ACHN (cell line): Measurements from ENCODE around the gene GPR78.

ENCODE experiments used
- DNase-seq: peaks from one replicate; pipeline ENCODE4 v3.0.0-alpha.2; 2015
- in situ Hi-C: cut with HindIII; loops from 2 replicates; pipeline ENCODE4 v1.10.0; 2017; ENCODE audit warnings: low sequenced_read_pairs, low pct_ligation_motif_present, low pct_unique_long_range_greater_than_20kb

Gene GPR78

DNA sequence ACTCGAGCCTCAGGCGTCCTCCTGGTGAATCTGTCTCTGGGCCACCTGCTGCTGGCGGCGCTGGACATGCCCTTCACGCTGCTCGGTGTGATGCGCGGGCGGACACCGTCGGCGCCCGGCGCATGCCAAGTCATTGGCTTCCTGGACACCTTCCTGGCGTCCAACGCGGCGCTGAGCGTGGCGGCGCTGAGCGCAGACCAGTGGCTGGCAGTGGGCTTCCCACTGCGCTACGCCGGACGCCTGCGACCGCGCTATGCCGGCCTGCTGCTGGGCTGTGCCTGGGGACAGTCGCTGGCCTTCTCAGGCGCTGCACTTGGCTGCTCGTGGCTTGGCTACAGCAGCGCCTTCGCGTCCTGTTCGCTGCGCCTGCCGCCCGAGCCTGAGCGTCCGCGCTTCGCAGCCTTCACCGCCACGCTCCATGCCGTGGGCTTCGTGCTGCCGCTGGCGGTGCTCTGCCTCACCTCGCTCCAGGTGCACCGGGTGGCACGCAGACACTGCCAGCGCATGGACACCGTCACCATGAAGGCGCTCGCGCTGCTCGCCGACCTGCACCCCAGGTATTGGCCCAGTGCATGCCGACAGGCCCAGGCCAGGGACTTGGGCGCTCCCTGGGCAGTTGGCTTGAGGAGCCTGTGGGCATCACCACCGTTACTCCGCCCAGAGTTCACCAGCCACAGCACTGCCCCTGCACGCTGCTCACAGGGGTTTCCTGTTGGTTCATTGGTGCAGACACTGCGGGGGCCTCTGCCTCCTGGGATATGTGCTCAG, 1.1 kb downstream of the GPR78 start:
- in situ Hi-C loops, result no loop called here
- DNase-seq, result no peak

DNA sequence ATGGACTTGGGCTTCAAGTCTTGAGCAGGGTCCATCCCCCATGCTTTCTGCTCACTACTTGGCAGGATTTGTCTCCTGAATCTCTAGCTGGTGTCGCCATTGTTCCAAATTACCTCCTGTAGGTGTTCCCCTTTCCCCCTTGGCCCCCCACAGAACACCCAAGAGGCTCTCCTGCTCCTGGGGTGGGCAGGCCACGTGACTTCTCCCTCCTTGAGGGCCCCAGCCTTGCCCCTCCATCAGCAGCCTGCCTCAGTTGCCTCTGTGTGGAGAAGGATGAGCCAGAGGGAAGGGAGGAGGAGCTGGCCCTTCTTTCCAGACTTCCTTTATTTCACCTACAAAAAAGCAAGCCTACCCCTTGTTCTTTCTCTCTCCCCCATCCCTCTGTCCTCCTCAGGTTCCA, 1.8 kb downstream of the GPR78 start:
- in situ Hi-C loops, result no loop called here
- no peak for DNase-seq

DNA sequence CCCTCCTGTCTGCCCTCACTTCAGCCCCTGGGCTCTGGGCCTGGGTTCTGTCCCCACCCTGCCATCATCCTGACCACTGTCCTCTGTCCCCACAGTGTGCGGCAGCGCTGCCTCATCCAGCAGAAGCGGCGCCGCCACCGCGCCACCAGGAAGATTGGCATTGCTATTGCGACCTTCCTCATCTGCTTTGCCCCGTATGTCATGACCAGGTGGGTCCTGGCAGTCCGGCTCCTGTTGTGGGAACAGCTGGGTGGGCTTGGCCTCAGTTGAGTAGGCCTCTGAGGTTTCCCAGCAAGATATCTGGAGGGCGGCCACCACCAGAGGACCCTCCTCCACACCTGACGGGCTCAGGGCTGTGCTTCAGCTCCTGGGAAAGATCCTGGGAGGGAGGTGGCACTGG, 2.2 kb downstream of the GPR78 start:
- in situ Hi-C loops, result no loop called here
- no peak for DNase-seq

DNA sequence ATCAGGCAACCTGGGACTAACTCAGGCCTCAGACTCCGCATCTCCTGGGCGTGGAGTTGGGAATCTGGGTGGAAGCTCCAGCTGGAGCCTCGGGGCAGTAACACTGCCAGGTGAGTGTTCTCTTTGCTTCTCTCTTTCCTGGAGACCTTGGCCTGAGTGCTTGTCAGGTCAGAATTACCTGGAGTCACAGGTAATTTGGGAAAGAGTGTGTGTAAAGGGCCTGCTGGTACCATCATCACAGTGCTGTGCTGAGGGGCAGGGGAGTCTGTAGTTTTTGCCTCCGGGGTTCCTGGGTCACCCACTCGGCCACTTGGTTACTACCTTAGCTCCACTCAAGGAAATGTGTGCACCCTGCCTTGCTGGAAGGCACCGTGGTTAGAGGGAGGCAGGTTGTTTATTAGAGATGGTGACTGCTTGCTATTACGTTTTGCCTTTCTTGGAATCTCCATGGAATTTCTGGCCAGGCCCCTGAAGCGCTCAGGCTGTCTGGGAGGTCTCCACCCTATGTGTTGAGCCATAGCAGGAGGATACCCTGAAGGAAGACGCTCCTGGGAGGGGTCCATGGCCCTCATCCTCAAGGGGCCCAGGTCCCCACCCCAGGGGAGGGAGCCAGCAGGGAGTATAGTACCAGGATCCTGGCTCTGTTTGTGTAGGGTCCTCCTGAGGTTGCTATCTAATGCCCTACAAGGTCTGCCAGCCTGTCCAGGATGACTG, 2.9 kb downstream of the GPR78 start:
- no peak for DNase-seq
- in situ Hi-C loops, result no loop called here

DNA sequence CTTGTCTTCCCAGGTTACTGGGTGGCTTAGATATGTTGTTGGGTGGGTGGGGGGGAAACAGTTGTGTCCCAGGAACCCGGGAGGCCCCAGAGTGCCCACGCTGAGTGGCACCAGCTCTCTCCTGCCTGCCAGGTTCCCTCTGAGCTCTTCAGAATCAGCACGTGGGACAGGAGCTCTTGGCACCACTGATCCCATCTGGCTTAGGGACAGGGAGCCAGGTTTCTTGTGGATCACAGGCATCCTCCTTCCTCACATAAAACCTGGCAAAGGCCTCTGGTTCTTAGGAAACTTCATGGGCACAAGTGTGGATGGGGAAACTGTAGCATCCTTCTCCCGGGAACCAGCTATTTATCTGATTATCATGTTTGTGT, 3.4 kb downstream of the GPR78 start:
- no peak for DNase-seq
- in situ Hi-C loops, result no loop called here

DNA sequence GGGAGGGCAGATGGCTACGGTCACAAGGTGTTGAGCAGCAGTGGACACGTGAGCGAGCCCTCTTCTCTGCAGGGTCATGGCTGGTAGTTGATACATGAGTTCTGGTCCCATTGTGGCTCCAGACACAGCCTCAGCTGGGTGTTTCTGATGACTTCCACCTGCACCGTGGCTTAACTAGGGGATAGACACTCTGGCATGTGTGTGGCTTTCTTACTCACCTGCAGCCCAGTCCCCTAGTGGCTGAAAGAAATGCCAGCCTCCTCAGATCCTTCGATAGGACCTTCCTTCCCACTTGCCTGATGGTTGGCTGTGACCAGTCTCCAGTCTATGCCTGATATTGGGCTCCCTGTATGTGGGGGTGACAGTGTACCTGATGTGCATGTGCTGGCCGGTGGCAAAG, 5.0 kb downstream of the GPR78 start:
- in situ Hi-C loops, result no loop called here
- DNase-seq, result no peak

DNA sequence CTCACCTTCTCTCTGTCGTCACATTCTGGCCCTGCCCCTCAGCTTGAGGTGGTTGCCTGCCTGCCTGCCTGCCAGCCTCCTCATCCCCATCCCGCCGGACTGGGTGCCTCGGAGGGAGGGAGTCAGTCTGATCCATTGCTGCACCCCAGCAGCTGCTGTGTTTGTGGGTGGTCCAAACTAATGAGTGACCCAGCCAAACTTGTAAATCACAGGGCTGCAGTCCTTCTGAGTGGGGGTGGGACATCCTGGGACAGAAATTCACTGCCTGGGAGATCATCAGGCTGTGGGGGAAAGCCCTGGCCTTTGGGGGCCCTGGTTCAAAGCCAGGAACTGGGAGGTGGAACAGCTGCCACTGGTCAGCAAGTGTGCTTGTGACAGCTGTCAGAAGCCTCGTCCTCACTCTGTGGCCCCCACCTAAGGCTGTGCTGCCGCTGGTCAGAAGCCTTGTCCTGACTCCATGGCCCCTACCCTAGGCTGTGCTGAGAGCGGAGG, 5.6 kb downstream of the GPR78 start:
- in situ Hi-C loops, result no loop called here
- DNase-seq, result no peak

DNA sequence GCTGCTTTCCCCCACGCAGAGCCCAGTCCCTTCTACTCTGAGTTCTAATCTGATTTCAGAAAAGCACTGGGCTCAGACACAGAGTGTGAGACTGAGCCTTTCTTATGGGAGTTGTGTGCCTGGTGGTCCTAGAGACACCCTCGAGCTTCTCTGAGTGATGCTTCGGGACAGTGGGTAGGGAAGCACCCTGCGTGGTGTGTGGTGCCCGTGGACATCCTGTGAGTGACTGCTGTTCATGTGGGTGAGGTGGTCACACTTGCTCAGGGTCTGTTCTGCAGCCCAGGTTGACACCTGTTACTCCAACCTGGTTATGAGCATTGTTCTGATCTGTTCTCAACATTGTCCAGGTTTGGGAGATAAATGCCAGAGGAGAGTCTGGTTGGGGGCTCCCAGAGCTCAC, 6.1 kb downstream of the GPR78 start:
- no peak for DNase-seq
- in situ Hi-C loops, result no loop called here

DNA sequence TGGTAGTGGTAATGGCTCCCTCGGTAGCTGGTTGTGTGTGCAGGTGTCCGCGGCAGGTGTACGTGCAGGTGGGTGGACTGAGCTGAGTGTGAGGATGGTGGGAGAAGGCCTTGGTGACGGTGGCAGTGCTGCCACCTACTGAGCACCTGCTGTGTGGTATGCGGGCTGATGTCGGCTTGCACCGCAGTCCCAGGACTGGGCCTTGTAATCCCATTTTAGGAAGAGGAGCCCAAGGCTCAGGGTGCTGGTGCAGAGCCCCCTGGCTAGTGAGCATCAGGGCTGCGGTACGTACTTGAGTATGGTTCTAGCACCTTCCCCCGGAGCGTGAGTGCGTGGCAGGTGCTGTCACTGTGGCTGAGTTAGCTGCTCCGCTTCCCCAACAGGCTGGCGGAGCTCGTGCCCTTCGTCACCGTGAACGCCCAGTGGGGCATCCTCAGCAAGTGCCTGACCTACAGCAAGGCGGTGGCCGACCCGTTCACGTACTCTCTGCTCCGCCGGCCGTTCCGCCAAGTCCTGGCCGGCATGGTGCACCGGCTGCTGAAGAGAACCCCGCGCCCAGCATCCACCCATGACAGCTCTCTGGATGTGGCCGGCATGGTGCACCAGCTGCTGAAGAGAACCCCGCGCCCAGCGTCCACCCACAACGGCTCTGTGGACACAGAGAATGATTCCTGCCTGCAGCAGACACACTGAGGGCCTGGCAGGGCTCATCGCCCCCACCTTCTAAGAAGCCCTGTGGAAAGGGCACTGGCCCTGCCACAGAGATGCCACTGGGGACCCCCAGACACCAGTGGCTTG, 6.7 kb downstream of the GPR78 start:
- in situ Hi-C loops, result no loop called here
- DNase-seq, result no peak

DNA sequence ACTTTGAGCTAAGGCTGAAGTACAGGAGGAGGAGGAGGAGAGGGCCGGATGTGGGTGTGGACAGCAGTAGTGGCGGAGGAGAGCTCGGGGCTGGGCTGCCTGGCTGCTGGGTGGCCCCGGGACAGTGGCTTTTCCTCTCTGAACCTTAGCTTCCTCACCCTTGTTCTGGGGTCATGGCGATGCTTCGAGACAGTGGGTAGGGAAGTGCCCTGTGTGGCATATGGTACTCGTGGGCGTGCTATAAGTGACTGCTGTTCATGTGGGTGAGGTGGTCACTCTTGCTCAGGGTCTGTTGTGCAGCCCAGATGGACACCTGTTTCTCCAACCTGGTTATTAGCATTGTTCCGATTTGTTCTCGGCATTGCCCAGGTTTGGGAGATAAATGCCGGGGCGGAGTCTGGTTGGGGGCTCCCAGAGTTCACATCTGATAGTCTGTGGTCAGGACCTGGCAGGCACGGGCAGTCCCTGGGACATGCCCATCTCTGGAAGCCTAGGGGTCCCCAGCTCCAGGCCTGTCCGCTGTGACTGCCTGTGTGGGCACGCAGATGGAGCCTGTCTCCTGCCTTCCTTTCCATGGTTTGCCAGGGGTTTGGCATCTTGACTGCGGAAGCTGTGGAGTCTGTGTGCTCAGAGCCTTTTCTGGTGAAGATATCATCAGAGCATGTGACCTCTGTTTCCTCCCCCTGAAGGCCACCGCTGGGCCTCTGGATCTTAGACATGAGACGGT, 7.4 kb downstream of the GPR78 start:
- in situ Hi-C loops, result no loop called here
- no peak for DNase-seq

DNA sequence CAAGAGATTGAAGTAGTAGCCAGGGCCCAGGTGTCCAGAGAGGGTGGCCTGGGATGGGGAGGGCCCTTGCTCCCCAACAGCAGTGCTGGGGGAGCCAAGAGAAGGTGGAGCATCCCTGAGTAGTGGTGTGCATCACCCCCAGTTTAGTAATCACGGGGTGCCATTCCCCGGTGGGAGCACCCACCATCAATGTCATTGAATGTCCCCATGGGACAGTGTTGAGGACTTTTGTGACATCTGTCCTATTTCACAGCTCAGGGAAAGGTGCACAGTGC, 7.9 kb downstream of the GPR78 start:
- in situ Hi-C loops, result no loop called here
- DNase-seq, result no peak

DNA sequence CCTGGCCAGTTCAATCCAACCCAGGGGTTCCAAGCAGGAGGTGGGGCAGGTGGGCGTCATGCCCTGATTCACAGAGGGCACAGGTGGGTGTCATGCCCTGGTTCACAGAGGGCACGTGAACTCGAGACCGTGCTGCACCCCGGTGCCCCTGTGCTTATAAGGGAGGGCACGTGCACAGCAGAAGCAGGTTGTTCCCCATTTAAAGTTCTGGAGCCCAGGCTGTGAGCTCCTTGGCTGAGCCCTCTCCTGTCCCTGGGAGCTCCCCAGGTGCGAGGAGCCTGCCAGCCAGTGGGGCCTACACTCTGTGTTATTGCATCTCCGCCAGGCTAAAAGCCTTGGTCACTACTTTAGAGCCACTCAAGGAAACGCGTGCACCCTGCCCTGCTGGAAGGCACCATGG, 9.1 kb downstream of the GPR78 start:
- no peak for DNase-seq
- in situ Hi-C loops, result no loop called here

DNA sequence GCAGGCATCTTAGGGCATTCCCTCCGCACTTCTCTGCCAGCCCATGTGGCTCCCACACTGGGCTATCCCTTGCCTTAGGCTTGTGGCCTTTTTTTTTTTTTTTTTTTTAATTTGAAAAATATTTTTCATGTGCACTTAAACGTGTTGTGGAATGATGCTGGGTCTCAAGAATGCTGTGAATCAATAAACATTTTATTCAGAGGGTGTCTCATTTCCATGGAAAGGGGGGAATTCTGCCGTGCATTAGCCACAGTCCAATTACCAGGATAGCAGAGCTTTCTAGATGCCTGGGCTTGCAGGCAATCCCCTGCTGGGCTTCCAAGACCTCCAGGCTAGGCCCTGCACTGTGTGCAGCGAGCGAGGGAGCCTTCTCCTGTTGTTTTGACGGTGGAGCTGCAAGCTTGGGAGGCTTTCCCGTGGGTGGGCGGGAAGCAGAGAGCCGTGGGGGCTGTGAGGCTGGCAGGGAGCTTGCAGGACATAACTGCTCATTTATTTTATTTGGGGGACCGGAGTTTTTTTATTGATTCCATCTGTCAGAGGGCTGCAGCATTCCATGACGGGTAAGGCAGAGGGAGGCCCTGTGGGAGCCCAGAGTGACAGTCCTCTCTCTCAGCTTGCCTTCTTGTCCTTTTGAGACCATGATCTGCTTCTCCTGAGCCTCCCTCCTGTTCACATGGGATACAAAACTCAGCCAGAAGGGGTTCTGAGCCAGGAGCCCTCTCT, 9.8 kb downstream of the GPR78 start:
- no peak for DNase-seq
- in situ Hi-C loops, result no loop called here

DNA sequence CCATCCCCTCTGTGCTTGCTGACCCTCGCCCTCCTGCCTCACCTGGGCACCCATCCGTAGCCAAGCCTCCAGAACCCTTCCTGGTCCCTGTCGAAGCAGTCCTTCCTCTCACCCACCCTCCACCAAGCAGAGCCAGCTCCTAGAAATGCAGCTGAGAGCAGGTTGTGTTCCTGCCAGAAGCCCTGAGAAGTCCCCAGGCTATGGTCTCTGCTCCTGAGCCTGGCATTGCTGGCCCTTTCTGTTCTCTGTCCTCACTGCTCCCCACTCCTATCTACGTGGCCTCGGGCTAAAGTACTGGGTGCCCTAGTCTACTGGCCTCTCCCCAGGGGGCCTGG, 10.3 kb downstream of the GPR78 start:
- in situ Hi-C loops, result no loop called here
- no peak for DNase-seq

DNA sequence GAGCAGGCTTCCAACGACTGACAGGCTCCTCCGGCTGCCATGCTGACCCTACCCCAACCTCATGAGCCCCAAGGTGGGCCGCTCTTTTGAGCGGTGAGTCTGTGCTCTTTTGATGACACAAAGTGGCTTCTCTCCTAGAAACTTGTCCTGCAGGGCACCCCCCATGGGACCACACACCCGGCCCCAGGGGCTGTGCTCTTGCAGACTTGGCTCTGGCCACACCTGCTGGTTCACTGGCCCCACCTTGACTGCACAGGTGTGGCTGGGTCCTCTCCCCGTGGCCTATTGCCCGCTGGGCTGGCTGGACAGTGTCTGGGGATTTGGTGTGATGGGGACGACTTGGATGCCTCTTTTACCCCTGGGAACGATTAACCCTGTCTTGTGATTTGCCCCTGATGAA, 10.9 kb downstream of the GPR78 start:
- in situ Hi-C loops, result no loop called here
- no peak for DNase-seq

DNA sequence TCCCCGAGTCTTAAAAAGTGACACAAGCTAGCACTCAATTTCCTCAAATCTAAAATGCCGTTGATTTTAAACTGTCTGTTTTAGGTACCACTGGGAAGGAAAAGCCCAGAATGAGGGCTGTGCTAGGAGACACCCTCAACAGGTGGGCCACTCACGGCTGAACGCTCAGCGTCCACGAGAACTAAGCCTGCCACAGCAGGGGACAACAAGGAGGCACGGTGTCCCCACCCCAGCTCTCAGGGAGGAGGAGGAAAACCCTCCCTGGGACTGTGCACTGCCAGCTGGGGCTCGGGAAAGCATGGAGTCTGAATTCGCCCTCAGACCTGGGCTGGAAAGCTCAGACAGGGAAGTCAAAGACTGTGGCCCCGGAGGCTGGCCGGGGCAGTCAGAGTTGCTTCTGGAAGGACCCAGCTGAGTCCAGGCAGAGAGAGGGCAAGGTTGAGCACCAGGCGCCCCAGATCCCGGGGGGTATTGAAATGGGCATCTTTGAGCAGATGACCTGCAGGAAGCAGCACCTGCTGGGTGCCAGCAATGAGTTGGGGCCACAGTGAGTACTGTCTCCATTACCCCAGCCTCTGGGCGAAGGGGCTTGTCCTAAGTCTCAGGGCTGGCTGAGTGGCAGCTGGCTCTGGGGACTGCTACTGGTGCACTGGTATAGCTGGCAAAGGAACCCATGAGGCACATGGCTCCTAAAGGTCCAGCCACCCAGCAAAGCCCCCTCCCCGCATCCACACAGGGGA, 11.6 kb downstream of the GPR78 start:
- in situ Hi-C loops, result no loop called here
- no peak for DNase-seq

DNA sequence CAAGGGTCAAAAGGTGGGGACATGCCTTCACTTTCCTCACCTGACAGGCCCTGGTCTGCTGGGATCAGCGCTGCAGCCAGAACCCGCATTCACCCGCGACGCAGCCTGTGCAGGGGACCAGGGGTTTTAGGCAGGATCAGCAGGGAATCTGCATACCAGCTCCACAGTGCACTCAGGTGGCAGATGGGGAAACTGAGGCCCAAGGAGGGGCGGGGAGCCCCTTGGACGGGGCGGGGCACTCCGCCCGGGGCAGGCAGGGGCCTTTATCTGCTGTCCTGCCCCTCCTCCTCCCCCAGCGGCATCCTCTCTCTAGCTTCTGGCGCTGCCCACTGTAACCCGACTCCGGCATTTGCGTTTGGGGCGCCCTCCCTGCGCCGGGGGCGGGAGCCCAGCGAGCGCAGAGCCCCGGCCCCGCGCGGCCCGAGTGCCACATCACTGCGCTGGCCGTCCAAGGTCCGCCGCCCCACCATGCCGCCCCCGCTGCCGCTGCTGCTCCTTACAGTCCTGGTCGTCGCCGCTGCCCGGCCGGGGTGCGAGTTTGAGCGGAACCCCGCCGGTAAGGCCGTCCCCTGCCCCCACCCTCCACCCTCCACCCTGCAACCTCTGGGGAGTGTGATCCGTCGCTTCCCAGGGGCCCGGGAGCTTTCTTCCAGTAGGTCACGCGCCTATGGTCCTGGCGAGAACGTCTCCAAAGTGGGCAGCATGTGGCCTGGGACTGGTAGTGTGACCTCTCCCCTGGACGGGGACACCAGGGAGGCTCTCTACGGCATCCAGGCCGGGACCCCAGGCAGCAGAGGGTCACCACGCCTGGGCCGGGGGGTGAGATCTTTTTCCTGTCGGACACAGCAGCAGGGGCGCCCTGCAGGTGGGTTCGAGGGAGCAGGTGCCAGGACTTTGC, 12.4 kb downstream of the GPR78 start, which contains the start of gene CPZ:
Gene CPZ (plus strand): TSS at position 400 of the 898 bp plus-strand sequence. CDS start 69 bp downstream, at position 469.
- in situ Hi-C loops, result no loop called here

More for the DNA sequence above, 12.4 kb downstream of the GPR78 start, which contains the start of gene CPZ:
- DNase-seq, result no peak
